Endodermal cell (in vitro differentiated cells): ENCODE data around the gene GGT7. TPM values are rescaled to one million over a fixed set of nuclear protein-coding genes. Genes with fewer than 3 reads are reported as not detected.

Source experiments
- DNase-seq: peaks from one replicate; pipeline ENCODE4 v3.0.0-alpha.2; 2017
- H3K27ac ChIP-seq: 2 replicates; pipeline ENCODE4 v1.5.1; 2013; ENCODE audit warnings: mild to moderate bottlenecking, low read depth, low read length, moderate library complexity
- H3K27me3 ChIP-seq: 2 replicates; pipeline ENCODE4 v1.6.1; 2013; ENCODE audit warnings: mild to moderate bottlenecking, low read length, moderate library complexity; ENCODE audit not compliant: insufficient read depth, control insufficient read depth, poor library complexity, severe bottlenecking
- H3K36me3 ChIP-seq: 2 replicates; pipeline ENCODE4 v1.7.0; 2013; ENCODE audit warnings: mild to moderate bottlenecking, low read length, moderate library complexity; ENCODE audit not compliant: control insufficient read depth, insufficient read depth
- H3K4me1 ChIP-seq: one replicate; pipeline ENCODE4 v1.7.0; 2013; ENCODE audit warnings: low read length; ENCODE audit not compliant: control insufficient read depth, insufficient read depth
- H3K4me3 ChIP-seq: 2 replicates; pipeline ENCODE4 v1.5.1; 2013; ENCODE audit warnings: mild to moderate bottlenecking, low read length, moderate library complexity
- H3K9ac ChIP-seq: 2 replicates; pipeline ENCODE4 v1.6.1; 2013; ENCODE audit warnings: mild to moderate bottlenecking, low read length, moderate library complexity; ENCODE audit not compliant: poor library complexity, severe bottlenecking; ENCODE audit errors: extremely low read depth
- H3K9me3 ChIP-seq: 2 replicates; pipeline ENCODE4 v1.6.1; 2013; ENCODE audit warnings: mild to moderate bottlenecking, low read length, moderate library complexity; ENCODE audit not compliant: control insufficient read depth
- H3K27ac Mint-ChIP-seq: 2 replicates; pipeline ENCODE4 v1.8.0; 2020; ENCODE audit warnings: mixed read lengths
- H3K27me3 Mint-ChIP-seq: 2 replicates; pipeline ENCODE4 v1.8.0; 2021; ENCODE audit warnings: mild to moderate bottlenecking, mixed read lengths; ENCODE audit not compliant: insufficient read depth
- H3K36me3 Mint-ChIP-seq: 2 replicates; pipeline ENCODE4 v1.8.0; 2020; ENCODE audit warnings: low read depth, mixed read lengths
- H3K4me1 Mint-ChIP-seq: 2 replicates; pipeline ENCODE4 v1.8.0; 2020; ENCODE audit warnings: mixed read lengths
- H3K4me3 Mint-ChIP-seq: 2 replicates; pipeline ENCODE4 v1.8.0; 2020; ENCODE audit warnings: mild to moderate bottlenecking, moderate library complexity, mixed read lengths
- H3K9me3 Mint-ChIP-seq: 2 replicates; pipeline ENCODE4 v1.8.0; 2020; ENCODE audit warnings: mild to moderate bottlenecking, mixed read lengths
- WGBS, 2 experiments: methylation state at CpG; one replicate each; pipeline versions ENCODE4 v1.1.5 to v1.1.7; 2013; ENCODE audit warnings: missing lambda C conversion rate in 2 of 2, mixed read lengths in 1 of 2; ENCODE audit not compliant: insufficient coverage in 1 of 2, insufficient read length in 1 of 2; 5-methylcytosine and 5-hydroxymethylcytosine counted together
- long read RNA-seq, 4 experiments: library from polyadenylated mRNA in 2 of 4; library from RNA in 1 of 4; library from capped mRNA in 1 of 4; stranded (forward) in 3 of 4; unstranded in 1 of 4; transcript quantifications; one replicate each; pipeline ENCODE4 v2.0.0, GENCODE V29; 2020 to 2021; ENCODE audit warnings: inconsistent platforms in 1 of 4
- polyA plus RNA-seq, 2 experiments: library from polyadenylated mRNA; stranded (reverse); fragments of 50-300 nt; gene quantifications; one replicate each; pipeline ENCODE4 v1.2.3, GENCODE V29; 2013
- total RNA-seq, 2 donors: library from RNA; stranded (reverse); fragmentation: NEBNext Ultra II Directional in 1 of 2; extraction: Animal tissue kit (Norgen Biotek cat#: 25700) in 1 of 2; gene quantifications; 2 replicates in 1 of 2; 3 replicates in 1 of 2; pipeline ENCODE4 v1.2.1, GENCODE V29; 2021
- TF ChIP-seq, protein P1 (sequence below): fragments of 200-600 bp; sonication (generic); conservative IDR thresholded peaks from 2 replicates; pipeline ENCODE4 v1.5.0; 2021; ENCODE audit warnings: antibody characterized with exemption, mild to moderate bottlenecking

Gene GGT7, protein sequence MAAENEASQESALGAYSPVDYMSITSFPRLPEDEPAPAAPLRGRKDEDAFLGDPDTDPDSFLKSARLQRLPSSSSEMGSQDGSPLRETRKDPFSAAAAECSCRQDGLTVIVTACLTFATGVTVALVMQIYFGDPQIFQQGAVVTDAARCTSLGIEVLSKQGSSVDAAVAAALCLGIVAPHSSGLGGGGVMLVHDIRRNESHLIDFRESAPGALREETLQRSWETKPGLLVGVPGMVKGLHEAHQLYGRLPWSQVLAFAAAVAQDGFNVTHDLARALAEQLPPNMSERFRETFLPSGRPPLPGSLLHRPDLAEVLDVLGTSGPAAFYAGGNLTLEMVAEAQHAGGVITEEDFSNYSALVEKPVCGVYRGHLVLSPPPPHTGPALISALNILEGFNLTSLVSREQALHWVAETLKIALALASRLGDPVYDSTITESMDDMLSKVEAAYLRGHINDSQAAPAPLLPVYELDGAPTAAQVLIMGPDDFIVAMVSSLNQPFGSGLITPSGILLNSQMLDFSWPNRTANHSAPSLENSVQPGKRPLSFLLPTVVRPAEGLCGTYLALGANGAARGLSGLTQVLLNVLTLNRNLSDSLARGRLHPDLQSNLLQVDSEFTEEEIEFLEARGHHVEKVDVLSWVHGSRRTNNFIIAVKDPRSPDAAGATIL
- total RNA-seq = 10 to 100 TPM; 31.8 to 43.3 TPM
- 41.5 TPM for polyA plus RNA-seq (2013, experiment 1 of 2)
- 36.6 TPM for polyA plus RNA-seq (2013, experiment 2 of 2)
- long read RNA-seq, experiment 1, partial matches to known transcripts = 3 of 13 reads
- long read RNA-seq, experiment 1, other reads (novel, unspliced or antisense) = 8 of 13 reads
- long read RNA-seq, experiment 2, transcript GGT7-201 (15 exons, 2,642 nt) = major isoform, 28 of 65 reads
- long read RNA-seq, experiment 2, partial matches to known transcripts = 24 of 65 reads
- long read RNA-seq, experiment 2, other reads (novel, unspliced or antisense) = 13 of 65 reads
- long read RNA-seq, experiment 3, transcript GGT7-201 (15 exons, 2,642 nt) = major isoform, 64 of 127 reads
- long read RNA-seq, experiment 3, partial matches to known transcripts = 35 of 127 reads
- long read RNA-seq, experiment 3, other reads (novel, unspliced or antisense) = 28 of 127 reads
- long read RNA-seq, experiment 4, partial matches to known transcripts = 29 of 34 reads
- long read RNA-seq, experiment 4, other reads (novel, unspliced or antisense) = 4 of 34 reads

DNA sequence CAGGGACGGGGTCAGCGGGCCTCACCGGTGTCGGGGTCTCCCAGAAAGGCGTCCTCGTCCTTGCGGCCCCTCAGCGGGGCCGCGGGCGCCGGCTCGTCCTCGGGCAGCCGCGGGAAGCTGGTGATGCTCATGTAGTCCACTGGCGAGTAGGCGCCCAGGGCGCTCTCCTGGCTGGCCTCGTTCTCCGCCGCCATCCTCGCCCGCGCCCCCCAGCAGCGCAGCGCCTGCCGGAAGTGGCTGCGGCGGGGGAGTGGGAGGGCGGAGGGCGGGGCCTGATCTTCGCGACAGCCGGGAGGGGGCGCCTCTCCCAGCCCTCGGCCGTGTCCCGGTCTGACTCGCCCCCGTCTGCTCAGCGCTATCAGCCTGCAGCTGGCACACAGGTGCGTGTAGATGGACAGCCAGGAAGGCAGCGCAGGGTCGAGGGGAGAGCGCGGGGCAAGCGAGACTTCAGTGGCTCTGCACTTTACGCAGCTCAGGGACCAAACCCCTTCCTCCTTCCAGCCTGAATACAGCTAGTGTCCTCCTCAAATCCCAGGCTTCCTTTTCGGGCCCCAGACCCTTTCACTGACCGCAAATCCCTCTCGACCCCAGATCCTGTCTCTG, at the start of gene GGT7:
Gene GGT7 (minus strand): TSS at position 235 of the 603 bp plus-strand sequence. CDS start 41 bp downstream, at position 194.
- Mint-ChIP-seq H3K27ac (no peak within 1 kb of the TSS), H3K36me3 (no peaks in the 10 kb centered on the region), H3K4me1 (peaks cover 24% of the 10 kb centered on the region), H3K27me3 (peaks cover 38% of the 10 kb centered on the region), H3K9me3 (no peaks in the 10 kb centered on the region), H3K4me3 (peak within 1 kb of the TSS; percentile 69)
- Histone ChIP-seq H3K4me3 (peak within 1 kb of the TSS; percentile 95), H3K9me3 (no peaks in the 10 kb centered on the region), H3K4me1 (no peaks in the 10 kb centered on the region), H3K27ac (no peak within 1 kb of the TSS), H3K9ac (peak within 1 kb of the TSS; percentile 72), H3K36me3 (peaks cover 5% of the 10 kb centered on the region), H3K27me3 (peaks cover 17% of the 10 kb centered on the region)
- TF ChIP-seq, protein P1, sequence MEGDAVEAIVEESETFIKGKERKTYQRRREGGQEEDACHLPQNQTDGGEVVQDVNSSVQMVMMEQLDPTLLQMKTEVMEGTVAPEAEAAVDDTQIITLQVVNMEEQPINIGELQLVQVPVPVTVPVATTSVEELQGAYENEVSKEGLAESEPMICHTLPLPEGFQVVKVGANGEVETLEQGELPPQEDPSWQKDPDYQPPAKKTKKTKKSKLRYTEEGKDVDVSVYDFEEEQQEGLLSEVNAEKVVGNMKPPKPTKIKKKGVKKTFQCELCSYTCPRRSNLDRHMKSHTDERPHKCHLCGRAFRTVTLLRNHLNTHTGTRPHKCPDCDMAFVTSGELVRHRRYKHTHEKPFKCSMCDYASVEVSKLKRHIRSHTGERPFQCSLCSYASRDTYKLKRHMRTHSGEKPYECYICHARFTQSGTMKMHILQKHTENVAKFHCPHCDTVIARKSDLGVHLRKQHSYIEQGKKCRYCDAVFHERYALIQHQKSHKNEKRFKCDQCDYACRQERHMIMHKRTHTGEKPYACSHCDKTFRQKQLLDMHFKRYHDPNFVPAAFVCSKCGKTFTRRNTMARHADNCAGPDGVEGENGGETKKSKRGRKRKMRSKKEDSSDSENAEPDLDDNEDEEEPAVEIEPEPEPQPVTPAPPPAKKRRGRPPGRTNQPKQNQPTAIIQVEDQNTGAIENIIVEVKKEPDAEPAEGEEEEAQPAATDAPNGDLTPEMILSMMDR = peak; percentile 96
- WGBS, 2 experiments = 3 to 13% methylated on average over 14 to 52 of the region's 52 CpGs
- peak; percentile 96 for DNase-seq

DNA sequence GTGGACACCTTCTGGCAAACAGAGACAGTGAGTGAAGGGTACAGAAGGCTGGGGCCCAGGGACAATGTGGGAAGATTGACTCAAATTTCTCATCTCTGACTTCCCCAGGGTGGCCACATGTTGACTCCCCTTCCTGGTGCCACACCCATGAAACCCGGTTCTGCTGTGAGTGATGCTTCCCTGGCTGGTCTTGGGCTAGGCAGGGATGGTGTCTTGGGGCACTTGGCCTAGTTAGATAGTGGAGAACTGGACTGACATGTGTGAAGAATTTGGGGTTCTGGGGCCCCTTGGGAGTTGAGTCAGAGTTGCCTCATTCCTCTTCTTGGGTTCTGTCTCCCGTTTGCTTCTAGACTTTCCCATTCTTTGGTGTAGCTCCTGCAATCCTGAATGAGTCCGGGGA, 48.8 kb upstream of the GGT7 start:
- H3K4me1 Mint-ChIP-seq = peaks cover 6% of the 10 kb centered on the region
- 99 to 100% methylated on average over 2 to 3 of the region's 3 CpGs for WGBS, 2 experiments
- H3K27ac Mint-ChIP-seq = no peak overlapping the region
- peaks cover 3% of the 10 kb centered on the region for H3K4me1 ChIP-seq
- peaks cover 10% of the 10 kb centered on the region for H3K9me3 ChIP-seq
- H3K4me3 Mint-ChIP-seq = no peak overlapping the region
- no peak for DNase-seq
- no peaks in the 10 kb centered on the region for H3K27me3 ChIP-seq
- peaks cover 10% of the 10 kb centered on the region for H3K36me3 ChIP-seq
- no peak overlapping the region for H3K4me3 ChIP-seq
- H3K36me3 Mint-ChIP-seq = peaks cover 32% of the 10 kb centered on the region
- H3K27me3 Mint-ChIP-seq = no peaks in the 10 kb centered on the region
- no peak overlapping the region for H3K9ac ChIP-seq
- H3K27ac ChIP-seq = no peak overlapping the region
- H3K9me3 Mint-ChIP-seq = no peaks in the 10 kb centered on the region
- TF ChIP-seq, protein P1 = no peak

DNA sequence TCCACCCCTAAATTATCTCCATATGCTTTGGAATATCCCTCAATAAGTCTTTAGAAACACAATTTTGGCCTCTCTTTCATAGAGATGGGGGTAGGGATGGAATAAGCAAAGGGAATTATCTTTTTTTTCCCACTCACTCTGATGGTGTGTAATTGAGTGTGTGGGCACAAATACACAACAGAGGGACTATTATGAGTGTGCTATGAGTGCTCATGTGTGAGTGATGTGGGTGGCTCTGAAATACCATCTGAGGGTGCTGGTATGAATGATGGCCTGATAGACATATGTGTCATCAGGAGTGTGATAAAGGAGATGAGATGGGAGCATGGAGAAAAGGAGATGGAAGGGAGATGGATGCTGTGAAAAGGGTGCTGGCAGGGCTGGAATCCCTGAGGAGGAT, 47.4 kb upstream of the GGT7 start:
- H3K9me3 Mint-ChIP-seq = no peaks in the 10 kb centered on the region
- Histone ChIP-seq H3K9me3 (peaks cover 10% of the 10 kb centered on the region), H3K4me3 (no peak overlapping the region), H3K9ac (no peak overlapping the region), H3K27me3 (no peaks in the 10 kb centered on the region), H3K4me1 (peaks cover 4% of the 10 kb centered on the region), H3K27ac (no peak overlapping the region), H3K36me3 (peaks cover 10% of the 10 kb centered on the region)
- DNase-seq = no peak
- no peak overlapping the region for H3K27ac Mint-ChIP-seq
- TF ChIP-seq, protein P1 = no peak
- peaks cover 6% of the 10 kb centered on the region for H3K4me1 Mint-ChIP-seq
- no peaks in the 10 kb centered on the region for H3K27me3 Mint-ChIP-seq
- peaks cover 21% of the 10 kb centered on the region for H3K36me3 Mint-ChIP-seq
- H3K4me3 Mint-ChIP-seq = no peak overlapping the region
